Omental fat pad (tissue), 4 donors: ENCODE measurements around the gene SPP1. TPM values are rescaled to one million over a fixed set of nuclear protein-coding genes. Genes with fewer than 3 reads are reported as not detected.

Experiments
- ATAC-seq: fragments of 150-250 bp; one replicate; pipeline ENCODE4 v1.9.1; 2016; ENCODE audit warnings: mild to moderate bottlenecking, moderate library complexity; ENCODE audit not compliant: low FRiP score
- DNase-seq: peaks from one replicate; pipeline ENCODE4 v3.0.0-alpha.2; 2019; ENCODE audit warnings: low spot score
- CTCF ChIP-seq, 3 donors: fragments of 450-650 bp; IDR thresholded peaks; one replicate each; pipeline ENCODE4 v1.5.1; 2016 to 2017; ENCODE audit warnings: antibody characterized with exemption in 3 of 3, mild to moderate bottlenecking in 3 of 3, moderate library complexity in 2 of 3
- total RNA-seq, 4 donors: library from RNA; depleted of rRNA; stranded (reverse); fragments of >200 nt; gene quantifications; one replicate each; pipeline ENCODE4 v1.1.0, GENCODE V29; 2016

SPP1 gene
- total RNA-seq, 4 donors from 2014 or later = 7.9 to 1,073 (median 45.8) TPM

- TF ChIP-seq CTCF (IDR thresholded peaks at IDR 0.05) = no peak
- no peak for DNase-seq
- ATAC-seq = no peak
These were observed 5.4 kb upstream of the SPP1 start for GRCh38 chr4:87970121-87970520.

- no peak for DNase-seq
- ATAC-seq = no peak
- no peak for TF ChIP-seq CTCF (IDR thresholded peaks at IDR 0.05)
These were observed 3.6 kb upstream of the SPP1 start for GRCh38 chr4:87971866-87972265.

- peak; percentile 89 for ATAC-seq
- DNase-seq = no peak
- peak in 2 of 3 donors; percentile 33 to 39 for TF ChIP-seq CTCF (IDR thresholded peaks at IDR 0.05)
These were observed 2.0 kb upstream of the SPP1 start for GRCh38 chr4:87973283-87974169.

GRCh38 chr4:87974856-87975462 is 555 bp upstream of the SPP1 start:
- ATAC-seq (no peak), DNase-seq (no peak)
- TF ChIP-seq CTCF (IDR thresholded peaks at IDR 0.05) = no peak

- no peak for ATAC-seq
- no peak for TF ChIP-seq CTCF (IDR thresholded peaks at IDR 0.05)
- no peak for DNase-seq
These were observed 2.2 kb downstream of the SPP1 start for GRCh38 chr4:87977521-87978278.

- DNase-seq (no peak), ATAC-seq (no peak)
- no peak for TF ChIP-seq CTCF (IDR thresholded peaks at IDR 0.05)
These were observed 3.2 kb downstream of the SPP1 start for GRCh38 chr4:87978681-87979080.
